H1 (cell line): ENCODE data around the gene PDE4B. TPM values are rescaled to one million over a fixed set of nuclear protein-coding genes. Genes with fewer than 3 reads are reported as not detected.

Experiments used
- ATF2 ChIP-seq: IDR thresholded peaks from 2 replicates; pipeline ENCODE4 v1.6.1; 2012; ENCODE audit warnings: low read length, inconsistent platforms
- SIN3A ChIP-seq, 2 experiments: IDR thresholded peaks in 1 of 2; conservative IDR thresholded peaks in 1 of 2; 2 replicates each; pipeline ENCODE4 v1.6.1; 2011 to 2012; ENCODE audit warnings: low read length in 2 of 2, improper control_type of control experiment in 1 of 2, low read depth in 1 of 2, mild to moderate bottlenecking in 1 of 2
- polyA plus RNA-seq, 7 experiments: library from polyadenylated mRNA; depleted of rRNA in 3 of 7; stranded (reverse) in 5 of 7; unstranded in 2 of 7; fragments of >200 nt in 5 of 7; fragments of 200-250 nt in 2 of 7; gene quantifications; 1 replicate in 5 of 7; 2 replicates in 1 of 7; 4 replicates in 1 of 7; pipeline versions ENCODE4 v1.2.1 to v1.2.3, GENCODE V29; 2011 to 2013; ENCODE audit warnings: missing spikeins in 2 of 7, mixed read lengths in 2 of 7
- total RNA-seq: library from RNA; stranded (reverse); fragmentation: NEBNext Ultra II Directional; extraction: Animal tissue kit (Norgen Biotek cat#: 25700); gene quantifications from 2 replicates; pipeline ENCODE4 v1.2.1, GENCODE V29; 2021

Gene PDE4B
- total and polyA plus RNA-seq, 2 of the 8 experiments (the other 6 are each of a cell fraction or from before 2014, with no cell fraction given), result 5.0 to 15.1 TPM

- no peak for TF ChIP-seq ATF2
- TF ChIP-seq SIN3A (conservative IDR thresholded peaks at IDR 0.05 in 1 of 2, IDR thresholded peaks at IDR 0.05 in 1 of 2; ENCODE audit: low read depth in 1 of 2, low read length in 2 of 2), result no peak
These were observed 455.6 kb downstream of the PDE4B start (continued) for GRCh38 chr1:66248257-66248656.
